ENCODE data around the gene PDGFC. TPM values are rescaled to one million over a fixed set of nuclear protein-coding genes. Genes with fewer than 3 reads are reported as not detected.

PDGFC gene
- total and polyA plus RNA-seq, 2 of the 13 experiments (the other 11 are each of a cell fraction or from before 2014, with no cell fraction given), result 4.6 to 9.1 TPM

DNA sequence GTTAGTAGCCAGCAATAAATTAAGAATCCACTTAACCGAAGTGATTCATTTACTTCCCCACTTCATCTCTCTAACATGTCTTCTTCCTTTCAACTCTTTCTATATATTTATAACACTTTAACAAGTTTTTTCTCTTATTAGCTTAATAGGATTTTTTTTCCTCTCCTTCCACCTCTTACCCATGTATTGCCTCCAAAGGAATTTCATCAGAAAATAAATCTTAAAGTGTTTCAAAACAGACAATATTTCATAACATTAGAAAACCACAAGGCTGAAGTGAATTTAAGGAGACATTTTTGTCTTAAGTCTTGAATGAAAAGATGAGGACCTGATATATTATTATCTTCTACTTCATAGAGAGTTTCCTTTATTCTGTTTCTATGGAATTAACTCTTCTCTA, 101.5 kb downstream of the PDGFC start:
- BruUV-seq (replicated peaks), result TSS peak; percentile 36
- H3K9me3 ChIP-seq (ENCODE audit: low read length), result no peaks in the 10 kb centered on the region
- no peak overlapping the region for H3K4me3 ChIP-seq (replicated peaks in 1 of 3; ENCODE audit: insufficient read depth in 1 of 3, low read depth in 2 of 3, low read length in 3 of 3)
- H3K4me1 ChIP-seq (ENCODE audit: insufficient read depth, low read length), result no peaks in the 10 kb centered on the region
- ChIA-PET CTCF (ENCODE audit: low intra/inter-chr PET ratio, low total read pairs) (no interaction called here), POLR2A (no interaction called here)
- no peak overlapping the region for H3K4me2 ChIP-seq (ENCODE audit: low read depth, low read length)
- in situ Hi-C loops (cut with HindIII; ENCODE audit: extremely low pct_ligation_motif_present, low pct_unique_long_range_greater_than_20kb), result no loop called here
- H3K27me3 ChIP-seq (ENCODE audit: control insufficient read depth in 1 of 2, insufficient read depth in 2 of 2, low read length in 2 of 2), result no peaks in the 10 kb centered on the region
- 91% methylated on average over 1 of the region's 1 CpG for WGBS (ENCODE audit: low lambda C conversion rate)
- no peaks in the 10 kb centered on the region for H3K79me2 ChIP-seq (ENCODE audit: insufficient read depth, low read length)
- H3K27ac ChIP-seq (ENCODE audit: extremely low read length, insufficient read depth, low read length), result no peak overlapping the region
- H2AFZ ChIP-seq (ENCODE audit: low read length), result no peak overlapping the region
- H3K9ac ChIP-seq (ENCODE audit: insufficient read depth, low read depth, low read length), result no peak overlapping the region
- no peak for DNase-seq (ENCODE audit: low spot score)
- TF ChIP-seq ZNF749 (CRISPR knock-in tag; IDR thresholded peaks at IDR 0.05; ENCODE audit: borderline replicate concordance), result no peak
- TF ChIP-seq NPAS2 (CRISPR knock-in tag; IDR thresholded peaks at IDR 0.05; ENCODE audit: borderline replicate concordance), result no peak
- no peak for TF ChIP-seq HOXD1 (CRISPR knock-in tag; IDR thresholded peaks at IDR 0.05)
- TF ChIP-seq ATF1 (CRISPR knock-in tag; IDR thresholded peaks at IDR 0.05), result no peak
- no peak for TF ChIP-seq PHF5A (CRISPR knock-in tag; IDR thresholded peaks at IDR 0.05; ENCODE audit: low read depth, unreplicated experiment)
- TF ChIP-seq, protein P1, sequence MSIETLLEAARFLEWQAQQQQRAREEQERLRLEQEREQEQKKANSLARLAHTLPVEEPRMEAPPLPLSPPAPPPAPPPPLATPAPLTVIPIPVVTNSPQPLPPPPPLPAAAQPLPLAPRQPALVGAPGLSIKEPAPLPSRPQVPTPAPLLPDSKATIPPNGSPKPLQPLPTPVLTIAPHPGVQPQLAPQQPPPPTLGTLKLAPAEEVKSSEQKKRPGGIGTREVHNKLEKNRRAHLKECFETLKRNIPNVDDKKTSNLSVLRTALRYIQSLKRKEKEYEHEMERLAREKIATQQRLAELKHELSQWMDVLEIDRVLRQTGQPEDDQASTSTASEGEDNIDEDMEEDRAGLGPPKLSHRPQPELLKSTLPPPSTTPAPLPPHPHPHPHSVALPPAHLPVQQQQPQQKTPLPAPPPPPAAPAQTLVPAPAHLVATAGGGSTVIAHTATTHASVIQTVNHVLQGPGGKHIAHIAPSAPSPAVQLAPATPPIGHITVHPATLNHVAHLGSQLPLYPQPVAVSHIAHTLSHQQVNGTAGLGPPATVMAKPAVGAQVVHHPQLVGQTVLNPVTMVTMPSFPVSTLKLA (IDR thresholded peaks at IDR 0.05), result no peak
- no peak for TF ChIP-seq ZNF253 (CRISPR knock-in tag; IDR thresholded peaks at IDR 0.05; ENCODE audit: borderline replicate concordance)
- TF ChIP-seq, protein P2, sequence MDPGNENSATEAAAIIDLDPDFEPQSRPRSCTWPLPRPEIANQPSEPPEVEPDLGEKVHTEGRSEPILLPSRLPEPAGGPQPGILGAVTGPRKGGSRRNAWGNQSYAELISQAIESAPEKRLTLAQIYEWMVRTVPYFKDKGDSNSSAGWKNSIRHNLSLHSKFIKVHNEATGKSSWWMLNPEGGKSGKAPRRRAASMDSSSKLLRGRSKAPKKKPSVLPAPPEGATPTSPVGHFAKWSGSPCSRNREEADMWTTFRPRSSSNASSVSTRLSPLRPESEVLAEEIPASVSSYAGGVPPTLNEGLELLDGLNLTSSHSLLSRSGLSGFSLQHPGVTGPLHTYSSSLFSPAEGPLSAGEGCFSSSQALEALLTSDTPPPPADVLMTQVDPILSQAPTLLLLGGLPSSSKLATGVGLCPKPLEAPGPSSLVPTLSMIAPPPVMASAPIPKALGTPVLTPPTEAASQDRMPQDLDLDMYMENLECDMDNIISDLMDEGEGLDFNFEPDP (CRISPR knock-in tag; conservative IDR thresholded peaks at IDR 0.05), result no peak
- TF ChIP-seq ATAD3A (CRISPR knock-in tag; IDR thresholded peaks at IDR 0.05), result no peak
- no peak for TF ChIP-seq ZNF468 (CRISPR knock-in tag; IDR thresholded peaks at IDR 0.05)
- TF ChIP-seq ZHX2 (IDR thresholded peaks at IDR 0.05; ENCODE audit: low read depth), result no peak
- TF ChIP-seq ZHX2 (CRISPR knock-in tag; IDR thresholded peaks at IDR 0.05; ENCODE audit: borderline replicate concordance), result no peak
- no peak for TF ChIP-seq KDM3A (CRISPR knock-in tag; IDR thresholded peaks at IDR 0.05; ENCODE audit: low read depth)
- no peaks in the 10 kb centered on the region for H3K36me3 ChIP-seq (replicated peaks in 1 of 2; ENCODE audit: control insufficient read depth in 1 of 2, insufficient read depth in 2 of 2, low read length in 2 of 2)
- no peaks in the 10 kb centered on the region for H4K20me1 ChIP-seq (ENCODE audit: insufficient read depth, low read length)
- no peak for ATAC-seq
- no peak for FAIRE-seq
- intact Hi-C loops (cut with micrococcal nuclease; ENCODE audit: unreplicated experiment), result no loop called here

All from HepG2 (cell line).